ENCODE data around the gene TMPRSS12. TPM values are rescaled to one million over a fixed set of nuclear protein-coding genes. Genes with fewer than 3 reads are reported as not detected.
A peak's percentile ranks its signal among the peaks of the same experiment; 100 is the strongest.

Gene TMPRSS12
- total and polyA plus RNA-seq, 11 donors = not detected

DNA sequence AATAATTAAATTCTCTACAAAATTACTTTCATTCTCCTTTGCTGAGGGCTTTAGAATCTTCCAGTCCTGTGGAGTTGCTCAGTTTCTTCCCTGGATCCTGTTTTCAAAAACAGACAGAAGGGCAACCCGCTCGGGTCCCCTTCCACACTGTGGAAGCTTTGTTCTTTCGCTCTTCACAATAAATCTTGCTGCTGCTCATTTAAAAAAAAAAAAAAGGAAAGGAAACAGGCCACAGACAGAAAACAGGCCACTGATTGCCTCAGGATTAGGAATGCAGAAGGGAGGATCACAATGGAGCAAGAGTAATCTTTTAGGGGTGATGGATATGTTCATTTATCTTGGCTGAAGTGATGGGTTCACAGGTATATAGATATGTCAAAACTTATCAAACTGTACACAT lies 80.1 kb downstream of the TMPRSS12 start:
- DNase-seq (no peak), ATAC-seq (no peak)
- 35 to 57% (median 46%) methylated on average over 3 of the region's 3 CpGs for WGBS, 4 donors
- H3K4me1 ChIP-seq = peaks cover 0 to 41% (median 26%) of the 10 kb centered on the region in 12 donors
- H3K27me3 ChIP-seq = no peaks in the 10 kb centered on the region
- peak overlapping the region; percentile 83 to 95 (median 88) for H3K27ac ChIP-seq
- no peaks in the 10 kb centered on the region for H3K9me3 ChIP-seq
- intact Hi-C loops (cut with DNase I) = loop anchor here in 3 of 10 donors (5.0 to 10.0 kb wide), 4 partner anchors 62 to 161 kb away; partner anchors contain the start of gene ATF1 (in 2 of the 3)
- TF ChIP-seq, protein P1, sequence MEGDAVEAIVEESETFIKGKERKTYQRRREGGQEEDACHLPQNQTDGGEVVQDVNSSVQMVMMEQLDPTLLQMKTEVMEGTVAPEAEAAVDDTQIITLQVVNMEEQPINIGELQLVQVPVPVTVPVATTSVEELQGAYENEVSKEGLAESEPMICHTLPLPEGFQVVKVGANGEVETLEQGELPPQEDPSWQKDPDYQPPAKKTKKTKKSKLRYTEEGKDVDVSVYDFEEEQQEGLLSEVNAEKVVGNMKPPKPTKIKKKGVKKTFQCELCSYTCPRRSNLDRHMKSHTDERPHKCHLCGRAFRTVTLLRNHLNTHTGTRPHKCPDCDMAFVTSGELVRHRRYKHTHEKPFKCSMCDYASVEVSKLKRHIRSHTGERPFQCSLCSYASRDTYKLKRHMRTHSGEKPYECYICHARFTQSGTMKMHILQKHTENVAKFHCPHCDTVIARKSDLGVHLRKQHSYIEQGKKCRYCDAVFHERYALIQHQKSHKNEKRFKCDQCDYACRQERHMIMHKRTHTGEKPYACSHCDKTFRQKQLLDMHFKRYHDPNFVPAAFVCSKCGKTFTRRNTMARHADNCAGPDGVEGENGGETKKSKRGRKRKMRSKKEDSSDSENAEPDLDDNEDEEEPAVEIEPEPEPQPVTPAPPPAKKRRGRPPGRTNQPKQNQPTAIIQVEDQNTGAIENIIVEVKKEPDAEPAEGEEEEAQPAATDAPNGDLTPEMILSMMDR (IDR thresholded peaks at IDR 0.05) = no peak
- TF ChIP-seq POLR2A (IDR thresholded peaks at IDR 0.05) = no peak
- H3K4me3 ChIP-seq = peak overlapping the region in 9 of 12 donors; percentile 8 to 88 (median 64)
- no peaks in the 10 kb centered on the region for H3K36me3 ChIP-seq

DNA sequence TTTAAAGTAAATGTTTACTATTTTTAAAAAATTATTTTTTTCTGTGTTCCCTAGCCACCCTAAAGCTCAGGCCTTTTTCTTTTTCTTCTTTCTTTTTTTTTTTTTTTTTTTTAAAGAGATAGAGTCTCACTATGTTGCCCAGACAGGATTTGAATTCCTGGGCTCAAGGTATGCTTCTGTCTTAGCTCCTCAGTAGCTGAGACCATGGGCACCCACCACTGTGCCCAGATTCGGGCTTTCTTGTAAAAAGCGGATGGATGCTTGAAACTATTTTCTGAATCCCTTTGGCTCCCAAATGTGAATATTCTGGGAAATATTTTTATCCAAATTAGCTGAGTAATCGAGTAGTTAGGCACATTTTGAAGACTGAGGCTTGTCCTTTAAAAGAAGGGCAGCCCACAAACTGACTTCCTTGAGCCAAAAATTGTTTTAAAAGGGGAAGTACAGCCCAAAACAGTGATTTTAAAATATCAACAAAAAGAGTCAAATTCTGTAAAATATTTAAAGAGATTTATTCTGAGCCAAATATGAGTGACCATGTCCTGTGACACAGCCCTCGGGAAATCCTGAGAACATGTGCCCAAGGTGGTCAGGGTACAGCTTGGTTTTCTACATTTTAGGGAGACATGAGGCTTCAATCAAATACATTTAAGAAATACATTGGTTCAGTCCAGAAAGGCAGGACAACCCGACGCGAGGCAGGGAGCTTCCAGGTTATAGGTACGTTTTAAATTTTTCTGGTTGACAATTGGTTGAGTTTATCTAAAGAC lies 80.8 kb downstream of the TMPRSS12 start:
- Histone ChIP-seq H3K27me3 (no peaks in the 10 kb centered on the region), H3K4me1 (peaks cover 0 to 49% (median 31%) of the 10 kb centered on the region in 12 donors), H3K9me3 (no peaks in the 10 kb centered on the region), H3K27ac (peak overlapping the region; percentile 83 to 95 (median 88)), H3K4me3 (peak overlapping the region; percentile 2 to 88 (median 71)), H3K36me3 (no peaks in the 10 kb centered on the region)
- ATAC-seq (no peak), DNase-seq (no peak)
- 33 to 52% (median 39%) methylated on average over 8 of the region's 8 CpGs for WGBS, 4 donors
- intact Hi-C loops (cut with DNase I) = loop anchor here in 4 of 10 donors (2.0 to 10.0 kb wide), 5 partner anchors 61 to 161 kb away; partner anchors contain the start of gene ATF1 (in 2 of the 4)
- TF ChIP-seq POLR2A (IDR thresholded peaks at IDR 0.05) = no peak
- TF ChIP-seq, protein P1 (IDR thresholded peaks at IDR 0.05) = no peak

DNA sequence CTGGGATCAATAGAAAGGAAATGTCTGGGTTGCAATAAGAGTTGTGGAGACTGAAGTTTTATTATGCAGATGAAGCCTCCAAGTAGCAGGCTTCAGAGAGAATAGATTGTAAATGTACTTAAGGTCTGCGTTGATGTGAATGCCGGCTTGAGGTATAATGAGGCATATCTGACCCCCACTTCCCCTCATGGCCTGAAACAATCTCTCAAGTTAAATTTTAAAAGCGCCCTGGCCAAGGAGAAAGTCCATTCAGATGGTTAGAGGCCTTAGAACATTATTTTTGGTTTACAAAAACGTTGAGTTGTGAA lies 81.4 kb downstream of the TMPRSS12 start:
- Histone ChIP-seq H3K9me3 (no peaks in the 10 kb centered on the region), H3K27me3 (no peaks in the 10 kb centered on the region), H3K27ac (peak overlapping the region; percentile 83 to 95 (median 88)), H3K4me1 (peaks cover 0 to 54% (median 36%) of the 10 kb centered on the region in 12 donors), H3K36me3 (no peaks in the 10 kb centered on the region), H3K4me3 (peak overlapping the region; percentile 2 to 88 (median 71))
- TF ChIP-seq, protein P1 (IDR thresholded peaks at IDR 0.05) = no peak
- no peak for TF ChIP-seq POLR2A (IDR thresholded peaks at IDR 0.05)
- DNase-seq (no peak), ATAC-seq (peak in 2 of 4 donors; percentile 1 to 2)
- intact Hi-C loops (cut with DNase I) = loop anchor here in 4 of 10 donors (2.0 to 10.0 kb wide), 5 partner anchors 61 to 162 kb away; partner anchors contain the start of gene ATF1 (in 2 of the 4)
- 9 to 16% (median 11%) methylated on average over 4 of the region's 4 CpGs for WGBS, 4 donors
